Adipose tissue (tissue), 3 donors: ENCODE data around the gene DOK1. TPM values are rescaled to one million over a fixed set of nuclear protein-coding genes. Genes with fewer than 3 reads are reported as not detected.
A peak's percentile ranks its signal among the peaks of the same experiment; 100 is the strongest.

Experiments used
- H3K27ac ChIP-seq: one replicate; pipeline ENCODE4 v1.5.1; 2013; ENCODE audit warnings: low read depth, low read length
- WGBS, 3 donors: extraction: QIAGEN DNeasy Blood & Tissue Kit; methylation state at CpG; one replicate each; pipeline ENCODE4 v1.1.7; 2013; 5-methylcytosine and 5-hydroxymethylcytosine counted together
- polyA plus RNA-seq, 3 donors: library from polyadenylated mRNA; stranded (reverse); fragments of 200-250 nt; gene quantifications; one replicate each; pipeline ENCODE4 v1.2.3, GENCODE V29; 2013
- donor health status: healthy with polysubstance abuse.
- donor health status: Bipolar disorder and iron deficiency.
- donor health status: healthy.

The DOK1 gene
- polyA plus RNA-seq, 3 donors: 8.8 to 23.4 (median 16.2) TPM

DNA sequence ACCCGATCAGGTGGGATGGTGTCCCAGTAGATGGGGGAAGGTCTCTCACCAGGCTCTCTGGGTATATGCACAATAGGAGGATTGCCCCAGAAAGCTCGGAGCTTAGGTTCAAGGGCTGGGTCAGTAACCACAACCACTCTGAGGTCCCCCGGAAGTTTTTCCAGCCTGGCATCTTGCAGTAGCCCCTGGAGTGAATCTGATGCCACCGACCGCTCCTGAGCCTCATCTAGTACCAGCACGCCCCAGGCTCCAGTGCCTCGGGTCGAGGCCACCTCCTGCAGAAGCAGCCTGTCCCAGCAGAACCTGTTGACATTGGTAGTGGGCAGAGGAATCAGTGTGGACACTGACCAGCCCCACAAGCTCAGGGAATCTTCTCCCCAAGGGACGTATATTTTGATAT is 30.5 kb upstream of the DOK1 start:
- 81 to 89% (median 88%) methylated on average over 9 of the region's 9 CpGs for WGBS, 3 donors
- H3K27ac ChIP-seq: no peak overlapping the region

- WGBS, 3 donors: 90 to 91% (median 91%) methylated on average over 10 of the region's 10 CpGs
Measured at GRCh38 chr2:74524955-74525716, 29.4 kb upstream of the DOK1 start.

DNA sequence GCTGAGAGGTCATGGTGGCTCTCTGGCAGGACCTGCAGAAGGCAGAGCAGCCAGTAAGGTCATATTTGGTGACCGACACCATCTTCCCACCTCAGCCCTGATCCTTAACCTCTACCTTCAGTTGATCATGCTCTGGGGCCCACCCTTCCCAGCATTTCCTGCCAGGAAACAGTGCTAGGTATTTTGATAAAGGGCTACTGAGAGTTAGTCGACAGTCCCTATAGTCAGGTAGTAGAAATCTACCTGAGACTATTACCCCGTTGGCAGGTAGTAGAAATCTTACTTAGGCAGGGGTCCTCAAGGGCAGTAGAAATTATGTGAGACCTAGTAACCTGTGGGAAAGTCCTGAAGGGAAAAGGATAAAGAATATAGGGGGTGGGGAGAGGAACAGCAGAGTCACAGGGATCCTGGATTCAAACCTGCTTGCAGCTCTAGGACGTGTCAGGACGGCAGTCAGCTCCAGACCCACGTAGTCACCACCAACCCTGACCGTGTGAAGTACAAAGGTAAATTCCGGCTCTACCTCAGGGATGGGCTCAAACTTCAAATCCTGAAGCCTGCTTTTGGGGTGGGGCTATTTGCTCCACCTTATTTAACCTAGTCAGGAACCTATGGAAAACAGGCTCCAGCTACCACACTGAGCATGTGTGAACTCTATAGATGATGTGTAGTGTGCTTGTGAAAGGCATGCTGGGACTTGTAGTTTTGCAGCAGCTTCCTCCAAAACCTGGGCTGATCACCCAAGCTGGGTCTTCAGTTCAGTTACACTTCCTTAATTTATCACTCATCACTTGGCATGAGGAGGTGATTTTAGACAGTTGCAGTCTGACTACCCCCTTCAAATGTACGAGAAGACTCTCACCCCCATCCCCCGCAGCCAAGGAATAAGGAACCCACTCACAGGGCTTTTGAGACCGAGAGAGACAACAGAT is 28.5 kb upstream of the DOK1 start, which contains the start of gene DQX1:
DQX1 (minus strand) TSS at position 515 of the 932 bp plus-strand sequence; CDS start at position 13, 502 bp downstream.
- 81 to 87% (median 83%) methylated on average over 11 of the region's 11 CpGs for WGBS, 3 donors
- no peak within 1 kb of the TSS for H3K27ac ChIP-seq

More at GRCh38 chr2:74524955-74525716, 29.4 kb upstream of the DOK1 start:
- no peak overlapping the region for H3K27ac ChIP-seq

- WGBS, 3 donors: 96 to 97% (median 97%) methylated on average over 11 of the region's 11 CpGs
- H3K27ac ChIP-seq: no peak overlapping the region
Measured at GRCh38 chr2:74526649-74527230, 27.8 kb upstream of the DOK1 start.

DNA sequence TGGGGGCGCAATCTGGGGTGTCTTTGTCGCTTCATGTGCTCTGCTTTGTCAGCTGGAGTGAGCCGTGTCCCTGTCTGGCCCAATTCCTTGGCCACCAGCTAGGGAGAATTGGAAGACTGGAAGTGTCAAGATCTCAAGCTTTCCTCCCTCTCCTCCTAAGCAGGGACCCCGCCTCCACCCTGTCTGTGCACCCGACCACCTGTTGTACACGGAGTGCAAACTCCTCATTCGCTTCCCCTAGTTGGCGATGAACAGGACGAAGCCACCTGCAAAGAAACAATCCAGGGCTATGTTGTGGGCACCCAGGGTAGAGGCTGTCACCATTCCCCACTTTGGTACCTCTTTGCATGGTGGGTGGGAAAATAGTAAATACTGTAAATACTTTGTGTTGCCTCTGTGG is 26.8 kb upstream of the DOK1 start:
- no peak overlapping the region for H3K27ac ChIP-seq
- 90 to 95% (median 91%) methylated on average over 9 of the region's 9 CpGs for WGBS, 3 donors

GRCh38 chr2:74528600-74529356 is 25.7 kb upstream of the DOK1 start:
- 14 to 20% (median 17%) methylated on average over 29 of the region's 29 CpGs for WGBS, 3 donors
- H3K27ac ChIP-seq: peak overlapping the region; percentile 70

DNA sequence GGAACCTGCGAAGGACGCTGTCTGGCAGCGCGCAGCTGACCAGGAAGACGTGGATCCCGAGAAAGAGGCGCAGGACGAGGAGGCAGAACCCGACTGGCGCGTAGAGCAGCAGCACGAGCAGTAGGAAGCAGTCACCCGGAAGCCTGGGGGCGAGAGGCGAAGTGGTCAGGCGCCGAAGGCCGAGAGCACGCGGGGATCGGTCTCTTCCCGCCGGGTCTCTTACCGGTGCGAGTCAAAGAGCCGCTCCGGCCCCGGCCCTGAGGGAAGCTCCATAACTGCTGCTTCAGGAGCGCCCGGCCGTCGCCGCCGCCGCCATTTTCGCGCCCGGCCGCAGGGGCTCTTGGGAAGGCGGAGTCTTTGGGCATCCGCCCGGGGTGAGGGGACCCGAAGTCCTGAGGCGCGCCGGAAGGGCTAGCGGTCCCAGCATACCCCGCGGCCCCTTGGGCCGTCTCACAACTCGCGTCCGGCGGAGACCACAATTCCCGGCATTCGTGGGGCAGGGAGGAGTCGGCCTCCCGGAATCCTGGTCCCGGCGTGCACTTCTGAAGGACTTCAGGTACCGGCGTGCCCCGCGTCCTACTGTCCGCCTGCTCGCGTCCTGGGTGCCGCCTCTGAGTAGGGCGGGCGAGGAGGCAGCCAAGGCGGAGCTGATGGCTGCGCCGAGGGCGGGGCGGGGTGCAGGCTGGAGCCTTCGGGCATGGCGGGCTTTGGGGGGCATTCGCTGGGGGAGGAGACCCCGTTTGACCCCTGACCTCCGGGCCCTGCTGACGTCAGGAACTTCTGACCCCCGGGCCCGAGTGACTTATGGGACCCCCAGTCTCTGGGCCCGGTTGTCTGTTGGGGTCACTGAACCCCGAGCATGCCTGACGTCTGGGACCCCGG is 24.9 kb upstream of the DOK1 start, which contains the start of the genes AUP1 and HTRA2:
AUP1 (minus strand) TSS at position 350 of the 882 bp plus-strand sequence; CDS start at position 273, 77 bp downstream.
HTRA2 (plus strand) TSS at position 577 of the 882 bp plus-strand sequence; CDS start at position 651, 74 bp downstream.
- peak within 1 kb of the TSS; percentile 70 for H3K27ac ChIP-seq
- 0 to 1% (median 0%) methylated on average over 82 to 87 of the region's 87 CpGs for WGBS, 3 donors

- H3K27ac ChIP-seq: peak overlapping the region; percentile 57
- WGBS, 3 donors: 1 to 3% (median 3%) methylated on average over 54 of the region's 54 CpGs
Measured at GRCh38 chr2:74530239-74531187, 24.0 kb upstream of the DOK1 start.

DNA sequence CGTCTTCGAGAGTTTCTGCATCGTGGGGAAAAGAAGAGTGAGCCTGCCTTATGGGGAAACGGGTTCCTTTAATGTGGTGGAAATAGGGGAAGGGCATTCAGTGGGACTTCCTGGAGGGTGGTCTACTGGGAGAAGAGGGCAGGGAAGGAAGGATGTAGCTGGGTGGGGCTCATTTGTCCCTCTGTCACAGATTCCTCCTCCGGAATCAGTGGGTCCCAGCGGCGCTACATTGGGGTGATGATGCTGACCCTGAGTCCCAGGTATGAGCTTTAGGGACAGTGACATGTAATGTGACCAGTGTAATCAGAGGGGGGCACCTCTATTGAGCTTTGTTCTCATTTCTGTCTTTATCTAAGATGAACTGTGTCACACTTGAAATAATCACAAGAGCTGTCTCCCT is 22.9 kb upstream of the DOK1 start:
- WGBS, 3 donors: 73 to 86% (median 73%) methylated on average over 7 of the region's 7 CpGs

DNA sequence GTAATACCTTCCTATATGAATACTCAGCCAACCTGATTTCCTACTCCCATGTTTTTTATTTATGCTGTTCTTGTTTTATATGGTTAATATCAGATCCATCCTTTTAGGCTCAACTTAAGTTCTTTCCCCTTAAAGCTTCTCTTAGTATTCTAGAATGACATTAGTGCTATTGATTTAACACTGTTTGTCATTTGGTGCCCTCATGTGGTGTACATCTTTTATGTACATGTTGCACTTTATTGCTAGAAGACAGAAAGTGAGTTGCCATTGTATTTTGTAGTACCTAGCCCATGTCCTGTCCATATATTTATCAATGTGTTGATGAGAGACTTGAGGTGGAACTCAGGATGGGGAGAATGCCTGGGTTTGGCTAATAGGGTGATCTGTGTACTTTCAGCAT is 22.3 kb upstream of the DOK1 start:
- H3K27ac ChIP-seq: no peak overlapping the region

More for the DNA sequence above, 22.9 kb upstream of the DOK1 start:
- H3K27ac ChIP-seq: no peak overlapping the region

- no peak overlapping the region for H3K27ac ChIP-seq
- 78 to 88% (median 81%) methylated on average over 4 of the region's 4 CpGs for WGBS, 3 donors
Measured at GRCh38 chr2:74533464-74533863, 21.1 kb upstream of the DOK1 start.

- H3K27ac ChIP-seq: no peak overlapping the region
- WGBS, 3 donors: 79 to 82% (median 81%) methylated on average over 12 of the region's 12 CpGs
Measured at GRCh38 chr2:74534411-74534810, 20.1 kb upstream of the DOK1 start.

- H3K27ac ChIP-seq: no peak overlapping the region
- 86 to 92% (median 92%) methylated on average over 9 to 10 of the region's 10 CpGs for WGBS, 3 donors
Measured at GRCh38 chr2:74535440-74535965, 19.0 kb upstream of the DOK1 start.

GRCh38 chr2:74536166-74536950 is 18.2 kb upstream of the DOK1 start:
- no peak overlapping the region for H3K27ac ChIP-seq
- 77 to 90% (median 87%) methylated on average over 23 of the region's 23 CpGs for WGBS, 3 donors

DNA sequence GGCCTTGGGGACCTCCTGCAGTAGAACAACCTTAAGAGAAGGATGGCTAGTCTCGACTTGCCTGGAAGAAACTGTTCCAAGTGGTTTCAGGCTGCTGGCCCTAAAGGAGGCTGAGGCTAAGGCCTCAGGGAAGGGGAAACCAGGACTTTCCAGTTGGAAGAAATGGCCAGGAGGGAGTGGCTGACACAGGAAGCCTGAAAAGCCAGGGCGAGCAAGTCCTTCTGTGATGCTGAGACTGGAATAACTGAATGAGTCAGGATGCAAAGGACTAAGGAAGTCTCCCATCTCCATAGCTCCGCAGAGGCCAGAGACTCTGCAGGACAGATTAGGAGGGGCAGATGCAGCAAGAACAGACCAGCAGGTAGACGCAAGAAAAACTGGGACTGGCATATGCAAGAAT is 17.4 kb upstream of the DOK1 start:
- WGBS, 3 donors: 63 to 67% (median 65%) methylated on average over 4 of the region's 4 CpGs
- no peak overlapping the region for H3K27ac ChIP-seq
